Measurements from ENCODE around the gene CMTM4.

DNA sequence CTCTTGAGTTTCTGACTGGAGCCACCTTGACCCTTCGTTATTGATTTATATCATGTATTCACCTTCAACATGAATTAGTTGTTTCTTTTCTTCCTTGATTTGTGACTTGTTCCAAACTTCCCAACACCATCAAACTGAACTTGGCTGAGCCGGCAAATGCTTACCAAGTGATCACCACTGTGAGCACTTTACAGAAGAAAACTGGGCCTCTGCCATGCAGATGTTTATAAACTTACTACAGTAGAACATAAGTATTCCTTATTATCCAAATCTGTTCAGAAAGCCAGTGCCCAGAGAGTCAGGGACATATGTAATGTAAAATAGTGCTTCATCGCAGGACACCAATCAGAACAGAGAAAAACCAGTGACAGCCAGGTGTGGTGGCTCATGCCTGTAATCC lies 19.9 kb downstream of the CMTM4 start:
- TF ChIP-seq, protein P1, sequence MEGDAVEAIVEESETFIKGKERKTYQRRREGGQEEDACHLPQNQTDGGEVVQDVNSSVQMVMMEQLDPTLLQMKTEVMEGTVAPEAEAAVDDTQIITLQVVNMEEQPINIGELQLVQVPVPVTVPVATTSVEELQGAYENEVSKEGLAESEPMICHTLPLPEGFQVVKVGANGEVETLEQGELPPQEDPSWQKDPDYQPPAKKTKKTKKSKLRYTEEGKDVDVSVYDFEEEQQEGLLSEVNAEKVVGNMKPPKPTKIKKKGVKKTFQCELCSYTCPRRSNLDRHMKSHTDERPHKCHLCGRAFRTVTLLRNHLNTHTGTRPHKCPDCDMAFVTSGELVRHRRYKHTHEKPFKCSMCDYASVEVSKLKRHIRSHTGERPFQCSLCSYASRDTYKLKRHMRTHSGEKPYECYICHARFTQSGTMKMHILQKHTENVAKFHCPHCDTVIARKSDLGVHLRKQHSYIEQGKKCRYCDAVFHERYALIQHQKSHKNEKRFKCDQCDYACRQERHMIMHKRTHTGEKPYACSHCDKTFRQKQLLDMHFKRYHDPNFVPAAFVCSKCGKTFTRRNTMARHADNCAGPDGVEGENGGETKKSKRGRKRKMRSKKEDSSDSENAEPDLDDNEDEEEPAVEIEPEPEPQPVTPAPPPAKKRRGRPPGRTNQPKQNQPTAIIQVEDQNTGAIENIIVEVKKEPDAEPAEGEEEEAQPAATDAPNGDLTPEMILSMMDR (IDR thresholded peaks at IDR 0.05), result no peak
- TF ChIP-seq POLR2A (IDR thresholded peaks at IDR 0.05), result no peak

All from esophagus squamous epithelium (tissue), 4 donors.